Measurements from ENCODE around the gene DENND10.
"Not testable (repeated sequence)": the region's sequence is repeated elsewhere in the genome, so short reads cannot be mapped to it uniquely, and the experiment has no call there.

DENND10 gene, protein sequence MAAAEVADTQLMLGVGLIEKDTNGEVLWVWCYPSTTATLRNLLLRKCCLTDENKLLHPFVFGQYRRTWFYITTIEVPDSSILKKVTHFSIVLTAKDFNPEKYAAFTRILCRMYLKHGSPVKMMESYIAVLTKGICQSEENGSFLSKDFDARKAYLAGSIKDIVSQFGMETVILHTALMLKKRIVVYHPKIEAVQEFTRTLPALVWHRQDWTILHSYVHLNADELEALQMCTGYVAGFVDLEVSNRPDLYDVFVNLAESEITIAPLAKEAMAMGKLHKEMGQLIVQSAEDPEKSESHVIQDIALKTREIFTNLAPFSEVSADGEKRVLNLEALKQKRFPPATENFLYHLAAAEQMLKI

DNA sequence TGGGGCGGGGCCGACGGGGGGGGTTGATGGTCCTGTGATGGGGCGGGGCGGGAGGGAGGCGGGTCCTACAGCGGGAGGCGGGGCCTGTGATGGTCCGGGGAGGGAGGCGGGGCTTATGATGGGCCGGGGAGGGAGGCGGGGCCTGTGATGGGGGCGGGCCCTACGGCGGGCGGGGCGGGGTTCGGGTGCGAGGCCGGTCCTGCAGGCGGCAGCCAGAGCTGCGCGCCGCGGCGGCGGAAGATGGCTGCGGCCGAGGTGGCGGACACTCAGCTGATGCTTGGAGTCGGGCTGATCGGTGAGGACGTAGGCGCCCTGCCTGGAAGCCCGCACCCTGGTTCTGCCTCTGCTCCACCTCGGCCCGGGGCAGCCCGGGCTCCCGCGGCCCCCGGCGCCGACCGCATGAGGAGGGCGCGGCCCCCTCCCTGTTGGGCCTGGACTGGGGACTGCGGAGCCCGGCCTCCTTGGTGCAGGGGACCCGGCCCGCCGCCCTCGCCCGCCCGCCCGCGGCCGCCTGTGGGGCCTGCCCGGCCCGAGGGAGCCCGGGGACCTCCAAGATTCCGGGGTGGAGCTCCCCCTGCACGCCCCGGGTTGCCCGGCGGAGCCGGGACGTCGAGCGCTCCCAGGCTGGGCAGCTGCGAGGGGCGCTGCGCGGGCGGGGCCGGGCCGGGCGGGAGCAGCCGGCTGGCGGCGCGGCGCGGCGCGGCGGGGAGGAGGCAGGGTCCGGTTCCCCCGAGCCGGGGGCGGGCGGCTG lies at the start of gene DENND10:
Gene DENND10 (plus strand): TSS at position 211 of the 751 bp plus-strand sequence. CDS start 30 bp downstream, at position 241.
- peak; percentile 92 for DNase-seq

DNA sequence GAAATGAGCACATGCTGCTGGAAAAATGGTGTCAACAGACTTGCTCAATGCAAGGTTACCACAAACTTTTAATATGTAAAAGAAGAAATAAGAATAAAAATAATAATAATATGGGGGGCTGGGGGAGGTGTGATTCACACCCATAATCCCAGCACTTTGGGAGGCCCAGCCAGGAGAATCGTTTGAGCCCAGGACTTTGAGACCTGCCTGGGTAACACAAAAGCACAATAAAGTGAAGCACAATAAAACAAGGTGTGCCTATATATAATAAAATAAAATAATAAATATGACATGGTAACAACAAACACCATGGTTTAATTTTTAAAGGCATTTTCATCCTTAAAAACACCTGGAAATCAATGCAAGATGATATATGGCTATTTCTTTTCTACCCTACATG lies 48.4 kb upstream of the DENND10 start:
- no peak for DNase-seq

DNA sequence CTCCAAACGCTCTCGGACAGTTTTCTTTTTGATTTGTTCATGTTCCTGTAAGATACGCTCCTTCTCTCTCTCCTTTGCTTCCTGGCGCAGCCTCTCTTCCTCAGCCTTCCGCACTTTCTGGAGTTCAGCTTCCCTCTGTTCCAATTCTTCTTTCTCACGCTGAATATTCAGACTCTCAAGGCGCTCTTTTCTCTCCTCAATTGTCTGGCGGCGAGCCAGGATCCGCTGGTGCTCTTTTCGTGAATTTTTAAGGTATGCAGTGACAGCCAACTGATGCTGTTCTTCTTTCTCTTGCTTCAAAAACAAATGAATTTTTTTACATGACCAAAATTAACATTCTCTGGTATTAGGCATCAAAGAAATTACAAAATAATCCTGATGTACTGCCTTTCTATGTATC lies 45.9 kb upstream of the DENND10 start:
- no peak for DNase-seq

DNA sequence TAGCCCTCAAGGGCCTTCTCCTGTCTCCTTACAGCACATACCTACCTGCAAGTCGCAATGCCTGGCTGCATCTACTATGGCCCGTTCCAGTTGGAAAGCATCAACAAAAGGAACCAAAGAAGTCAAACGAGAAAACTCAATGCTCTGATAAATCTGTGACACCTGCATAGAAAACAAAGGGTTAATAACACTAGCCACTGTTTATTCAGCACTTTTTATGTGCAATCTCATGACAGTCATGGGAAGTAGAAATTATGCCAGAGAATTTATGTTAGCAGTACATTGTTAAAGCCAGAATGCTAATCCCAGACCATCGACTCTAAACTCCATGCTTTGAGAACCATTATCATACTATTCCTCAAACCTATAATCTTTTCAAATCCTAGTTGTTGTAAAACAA lies 44.4 kb upstream of the DENND10 start:
- no peak for DNase-seq

DNA sequence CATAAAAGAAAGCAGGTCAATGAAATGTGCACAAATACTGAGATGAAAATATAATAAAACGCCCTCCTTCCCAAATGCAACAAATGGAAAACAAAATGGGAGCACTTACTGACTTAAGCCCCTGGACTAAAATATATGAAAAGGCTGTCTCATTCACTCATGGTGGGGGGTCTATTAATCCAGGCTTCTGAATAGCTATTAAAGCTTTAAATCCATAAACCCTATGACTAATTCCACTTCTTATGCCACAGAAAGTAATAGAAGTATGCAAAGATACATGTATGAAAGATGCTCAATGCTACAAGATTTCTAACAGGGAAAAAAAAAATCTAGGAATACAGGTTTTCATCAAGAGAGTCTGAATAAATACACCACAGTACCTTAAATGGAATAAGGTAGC lies 43.8 kb upstream of the DENND10 start:
- no peak for DNase-seq

DNA sequence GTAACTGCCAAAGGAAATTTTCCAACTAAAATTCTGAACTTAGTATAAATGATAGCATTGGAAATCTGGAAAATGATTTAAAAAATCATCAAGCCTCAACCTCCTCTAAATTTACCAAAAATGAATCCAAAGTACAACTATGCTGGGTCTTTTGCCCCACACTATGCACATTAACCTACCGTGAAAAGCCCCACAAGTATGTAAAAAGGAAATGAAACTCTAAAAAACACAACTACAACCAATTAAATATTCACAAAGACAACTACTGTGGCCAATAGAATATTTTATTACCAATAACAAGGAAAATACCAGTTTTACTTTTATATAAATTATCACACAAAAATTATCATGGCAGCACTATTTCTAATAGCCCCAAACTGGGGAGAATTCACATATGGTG lies 42.6 kb upstream of the DENND10 start:
- DNase-seq = no peak

DNA sequence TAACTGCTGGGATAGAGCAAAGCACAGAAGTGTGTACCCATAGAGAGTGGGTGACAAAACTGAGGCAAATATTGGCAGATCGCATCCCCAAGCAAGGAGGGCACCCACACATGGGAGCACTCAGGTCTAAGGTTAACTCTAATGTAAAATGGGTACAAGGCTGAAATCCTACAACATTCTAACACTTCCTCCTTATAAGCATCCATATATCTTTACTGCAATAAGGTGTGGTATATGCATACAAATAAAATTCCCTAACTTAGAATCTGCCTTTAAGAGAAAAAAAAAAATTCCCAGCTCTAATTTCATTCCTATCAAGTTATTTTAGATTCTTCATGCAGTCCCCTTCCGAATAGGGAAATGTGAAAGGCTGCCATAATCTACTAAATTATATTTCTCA lies 42.0 kb upstream of the DENND10 start:
- no peak for DNase-seq

DNA sequence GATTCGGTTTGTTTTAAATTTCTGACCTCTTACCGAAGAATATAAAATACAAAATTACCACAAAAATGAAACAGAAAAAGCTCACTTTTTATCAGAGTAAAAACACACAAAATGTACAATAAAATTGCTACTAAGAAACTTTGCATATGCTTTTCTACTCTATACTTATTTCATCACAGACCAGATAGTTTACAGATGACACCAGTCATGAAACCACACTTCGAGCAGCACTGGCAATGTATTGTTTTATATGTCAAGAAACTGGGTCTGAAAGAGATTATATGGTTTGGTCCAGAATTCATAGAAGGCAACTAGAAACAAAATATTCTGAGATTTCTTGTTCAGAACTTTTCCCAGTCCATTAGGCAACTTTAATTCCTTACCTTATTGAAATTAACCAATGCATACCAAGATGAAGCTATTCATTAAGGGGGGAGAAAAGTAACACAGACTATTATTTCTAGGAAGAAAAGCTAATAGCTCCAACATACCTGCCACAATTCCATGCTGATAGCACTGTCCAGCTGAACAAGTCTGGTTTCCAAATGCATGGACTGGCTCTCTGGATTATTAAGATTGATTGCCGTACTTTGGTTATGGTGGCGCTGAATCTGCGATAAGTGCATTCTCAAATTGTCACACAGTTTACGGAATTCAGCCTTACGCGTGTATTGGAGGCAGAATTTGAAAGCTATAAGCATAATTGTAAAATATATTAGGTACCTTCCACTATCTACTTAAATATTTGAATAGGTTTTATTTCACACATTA lies 33.3 kb upstream of the DENND10 start:
- no peak for DNase-seq

DNA sequence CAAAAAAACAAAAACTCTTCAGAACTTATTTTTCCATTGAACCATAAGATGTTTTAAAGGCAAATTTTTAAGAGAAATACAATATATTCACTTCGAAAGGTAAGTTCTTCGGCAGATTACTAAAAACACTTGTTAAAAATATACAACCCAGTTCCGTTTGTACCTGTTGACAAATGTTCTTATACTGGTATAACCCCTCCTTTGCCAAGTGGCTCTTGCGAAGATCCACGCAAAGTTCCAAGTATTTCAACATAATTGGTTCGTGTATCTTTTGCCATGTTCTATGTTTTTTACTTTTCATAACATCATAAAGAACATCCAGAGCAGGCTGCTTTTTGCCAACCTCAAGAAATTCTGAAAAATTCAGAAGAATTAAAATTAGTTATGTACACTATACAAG lies 30.3 kb upstream of the DENND10 start:
- DNase-seq = no peak

DNA sequence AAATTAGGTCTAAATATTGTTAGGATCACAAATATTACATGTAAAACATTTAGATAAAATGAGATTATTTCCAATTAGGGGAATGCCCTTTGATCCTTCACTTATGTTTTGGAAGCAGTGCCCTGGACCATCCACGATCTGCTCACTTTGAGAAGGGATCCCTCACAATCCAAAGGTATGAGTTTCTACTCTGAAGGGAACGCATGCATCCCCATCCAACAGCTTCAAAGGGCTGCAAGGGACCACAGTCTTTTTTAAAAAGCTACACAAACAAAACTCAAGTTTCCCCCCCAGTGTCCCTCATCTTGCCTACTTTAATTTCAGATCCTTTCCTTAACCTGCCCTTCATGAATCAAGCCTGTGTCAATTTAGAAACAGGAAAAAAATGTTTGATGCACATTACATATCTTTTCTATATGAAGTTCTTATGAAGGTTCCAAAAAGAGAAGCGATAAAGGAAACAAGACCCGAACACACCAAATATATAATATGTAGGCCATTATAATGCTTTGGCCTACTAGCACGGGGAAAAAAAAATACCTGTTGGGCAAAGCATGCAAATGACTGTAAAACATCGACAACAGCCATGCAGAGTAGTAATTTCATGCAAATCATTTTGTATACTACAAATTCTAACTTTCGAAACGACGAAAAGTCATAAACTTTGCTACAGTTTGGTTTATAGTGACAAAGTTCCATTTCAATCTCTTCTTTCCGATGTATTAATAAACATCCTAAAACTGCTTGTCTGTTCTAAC lies 25.3 kb upstream of the DENND10 start:
- no peak for DNase-seq

DNA sequence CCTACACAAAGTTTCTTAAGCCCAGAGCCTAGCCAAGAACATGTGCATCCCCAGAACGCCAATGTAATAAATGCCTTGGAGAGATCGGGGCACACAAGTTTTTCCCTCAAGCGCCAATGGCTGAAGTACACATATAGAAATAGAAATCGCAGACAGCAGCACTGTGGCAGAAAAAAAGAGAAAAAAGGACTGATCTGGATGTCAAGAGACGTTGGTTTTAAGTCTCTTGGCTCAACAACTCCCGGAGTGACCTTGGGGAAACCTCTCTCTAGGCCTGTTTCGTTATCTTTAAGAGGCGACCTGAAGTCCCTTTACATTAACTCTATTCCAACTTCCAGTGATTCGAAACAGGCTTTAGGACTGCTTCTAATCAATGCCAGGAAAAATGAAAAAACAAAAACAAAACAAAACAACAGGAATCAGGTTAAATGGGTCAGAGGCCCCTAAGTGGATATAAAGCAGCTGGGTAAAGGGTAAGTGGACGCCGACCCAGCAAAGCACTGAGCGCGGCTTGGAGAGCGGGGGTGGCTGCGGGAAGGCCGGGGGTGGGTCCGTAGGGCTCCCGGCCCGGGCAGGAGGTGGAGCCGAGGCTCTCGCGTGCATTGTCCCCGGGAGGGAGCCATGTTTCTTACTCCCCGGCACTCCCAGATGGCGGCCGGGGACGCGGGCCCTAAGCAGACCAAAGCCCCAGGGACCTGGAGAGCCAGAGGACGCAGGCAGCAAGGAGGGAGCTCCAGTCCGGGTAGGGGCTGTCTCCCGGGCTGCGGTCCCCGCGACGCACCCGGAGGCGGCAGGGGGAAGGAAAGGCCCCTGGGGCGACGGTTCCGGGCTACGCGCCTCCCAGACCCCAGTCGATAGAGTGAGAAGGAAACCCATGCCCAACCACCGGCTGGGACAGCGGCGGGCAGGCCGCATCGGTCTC lies 24.1 kb upstream of the DENND10 start:
- DNase-seq = peak; percentile 79

DNA sequence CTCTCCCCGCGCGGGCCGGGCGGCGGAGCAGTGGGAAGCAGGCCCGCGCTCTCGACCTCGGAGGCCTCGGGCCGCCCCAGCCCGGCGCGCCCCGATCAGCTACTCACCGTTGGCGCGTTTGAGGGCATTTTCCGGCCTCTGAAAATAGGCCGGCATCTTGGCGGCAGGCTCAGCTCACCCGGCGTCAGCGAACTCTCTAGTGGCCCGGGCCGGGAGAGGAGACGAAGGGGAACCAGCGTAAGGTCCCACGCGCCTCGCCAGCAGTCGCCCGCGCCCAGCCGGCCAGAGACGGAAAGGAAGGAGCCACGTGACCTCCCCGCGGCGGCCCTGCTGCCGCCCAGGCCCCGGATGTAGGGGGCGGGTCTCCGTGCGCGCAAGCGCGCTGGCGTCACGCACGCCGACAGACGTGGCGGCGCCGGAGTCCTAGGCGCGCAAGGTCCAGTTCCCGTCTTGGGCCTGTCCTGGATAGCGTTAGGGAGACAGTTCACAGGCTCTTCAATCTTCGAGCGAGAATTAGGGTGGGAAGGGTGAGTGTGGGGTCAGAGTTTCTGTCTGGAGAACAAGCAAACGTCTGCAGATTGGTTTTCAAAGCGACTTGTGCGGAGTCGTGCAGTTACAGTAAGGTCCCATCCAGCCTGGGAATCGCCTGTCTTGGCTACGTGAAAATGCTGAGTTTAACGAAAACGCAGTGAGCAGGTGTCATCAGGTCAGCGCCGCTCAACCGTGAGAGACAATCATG lies 23.2 kb upstream of the DENND10 start, which contains the start of gene EIF3A:
Gene EIF3A (minus strand): TSS at position 297 of the 739 bp plus-strand sequence. CDS start 141 bp downstream, at position 156.
- DNase-seq = peak; percentile 95

DNA sequence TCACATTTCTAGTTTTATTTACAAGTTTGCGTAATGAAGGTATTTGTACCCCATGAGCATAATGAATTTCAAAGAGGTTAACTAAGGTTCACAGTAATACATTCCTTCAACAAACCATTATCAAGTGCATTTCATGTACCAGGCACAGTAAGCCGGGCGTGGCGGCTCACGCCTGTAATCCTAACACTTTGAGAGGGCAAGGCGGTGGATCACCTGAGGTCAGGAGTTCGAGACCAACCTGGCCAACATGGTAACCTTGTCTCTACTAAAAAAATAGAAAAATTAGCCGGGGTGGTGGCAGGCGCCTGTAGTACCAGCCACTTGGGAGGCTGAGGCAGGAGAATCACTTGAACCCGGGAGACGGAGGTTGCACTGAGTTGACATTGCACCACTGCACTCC lies 19.0 kb upstream of the DENND10 start:
- no peak for DNase-seq

DNA sequence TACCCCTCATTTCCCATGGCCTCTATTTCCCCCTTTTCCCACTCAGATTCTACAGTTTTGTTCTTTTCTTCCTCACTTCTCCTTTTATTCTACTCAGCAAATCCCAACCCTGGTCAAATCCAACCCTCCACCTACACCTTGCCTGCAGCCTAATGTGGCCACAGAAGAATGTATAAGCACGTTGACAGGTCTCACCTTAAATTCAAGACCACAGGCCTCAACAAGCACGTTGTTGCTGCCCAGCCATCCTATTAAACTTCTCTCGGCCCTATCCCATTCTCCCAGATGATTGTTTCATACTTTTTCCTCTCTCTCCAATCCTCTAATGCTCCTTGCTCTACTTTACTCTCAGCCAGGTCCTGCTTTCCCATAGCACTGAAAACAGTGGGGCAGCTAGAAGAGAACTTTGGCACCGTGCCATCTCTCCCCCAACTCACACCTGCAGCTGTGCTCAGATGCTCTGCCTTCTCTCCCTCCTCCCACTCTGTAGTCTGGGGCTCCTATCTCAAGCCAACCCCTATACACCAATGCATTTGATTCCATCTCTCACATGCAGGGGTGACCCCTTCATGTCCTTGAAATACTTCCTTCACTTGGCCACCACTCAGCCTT lies 16.5 kb upstream of the DENND10 start:
- DNase-seq = no peak

DNA sequence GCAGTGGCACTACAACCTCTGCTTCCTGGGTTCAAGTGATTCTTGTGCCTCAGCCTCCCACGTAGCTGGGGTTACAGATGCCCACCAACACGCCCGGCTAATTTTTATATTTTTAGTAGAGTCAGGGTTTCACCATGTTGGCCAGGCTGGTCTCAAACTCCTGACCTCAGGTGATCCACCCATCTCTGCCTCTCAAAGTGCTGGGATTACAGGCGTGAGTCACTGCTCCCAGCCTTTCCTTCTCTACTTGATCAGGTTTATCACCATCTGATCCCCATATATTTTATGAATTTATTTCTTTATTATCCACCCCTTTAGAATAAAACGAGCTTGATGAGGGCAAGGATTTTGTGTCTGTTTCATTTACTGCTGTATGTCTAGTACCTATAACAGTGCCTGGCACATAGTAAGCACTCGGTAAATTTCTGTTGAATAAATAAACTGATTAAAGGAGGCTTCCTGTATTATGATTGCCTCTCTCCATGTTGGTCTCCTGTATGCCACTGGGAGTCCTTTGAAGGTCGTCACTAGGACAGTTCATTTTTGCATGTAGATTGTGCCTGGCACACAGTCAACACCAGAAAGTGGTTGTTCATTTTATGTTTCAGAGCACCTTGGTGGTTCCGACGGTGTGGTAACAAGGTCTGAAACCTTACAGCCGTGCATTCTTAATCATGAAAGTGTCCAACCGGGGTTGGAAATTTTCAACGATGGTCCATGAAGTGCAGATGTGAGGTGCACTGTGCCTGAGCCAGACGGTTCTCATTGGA lies 13.7 kb upstream of the DENND10 start:
- no peak for DNase-seq

DNA sequence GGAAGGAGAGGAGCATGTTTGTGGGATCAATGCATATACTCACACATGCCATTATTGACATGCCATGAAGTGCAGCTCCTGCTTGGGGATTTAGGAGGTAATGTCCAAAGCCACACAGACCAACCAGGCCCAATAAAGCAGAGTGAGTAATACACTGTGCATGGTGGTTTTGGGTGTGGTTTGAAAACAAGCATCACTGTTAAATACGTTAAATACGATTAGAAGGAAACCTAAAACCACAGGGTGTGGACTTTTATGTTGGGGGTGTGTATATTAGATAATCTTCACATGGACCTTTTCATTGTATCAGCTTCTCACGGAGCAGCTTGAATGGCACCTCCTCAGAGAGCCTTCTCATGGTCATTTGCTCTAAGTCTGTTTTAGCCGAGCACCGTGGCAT lies 12.9 kb upstream of the DENND10 start:
- no peak for DNase-seq

DNA sequence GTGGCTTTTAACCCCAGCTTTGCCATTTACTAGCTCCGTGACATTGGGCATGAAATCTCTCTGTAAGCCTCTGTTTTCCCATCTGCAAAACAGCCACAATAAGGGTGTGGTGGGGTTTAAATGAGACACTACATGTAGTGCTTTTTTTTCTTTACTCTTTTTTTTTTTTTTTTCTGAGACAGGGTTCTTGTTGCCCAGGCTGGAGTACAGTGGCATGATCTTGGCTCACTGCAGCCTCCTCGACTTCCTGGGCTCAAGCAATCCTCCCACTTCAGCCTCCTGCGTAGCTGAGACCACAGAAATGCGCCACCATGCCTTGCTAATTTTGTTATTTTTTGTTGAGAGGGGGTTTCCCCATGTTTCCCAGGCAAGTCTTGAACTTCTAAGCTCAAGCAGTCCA lies 8.3 kb upstream of the DENND10 start:
- DNase-seq = no peak

DNA sequence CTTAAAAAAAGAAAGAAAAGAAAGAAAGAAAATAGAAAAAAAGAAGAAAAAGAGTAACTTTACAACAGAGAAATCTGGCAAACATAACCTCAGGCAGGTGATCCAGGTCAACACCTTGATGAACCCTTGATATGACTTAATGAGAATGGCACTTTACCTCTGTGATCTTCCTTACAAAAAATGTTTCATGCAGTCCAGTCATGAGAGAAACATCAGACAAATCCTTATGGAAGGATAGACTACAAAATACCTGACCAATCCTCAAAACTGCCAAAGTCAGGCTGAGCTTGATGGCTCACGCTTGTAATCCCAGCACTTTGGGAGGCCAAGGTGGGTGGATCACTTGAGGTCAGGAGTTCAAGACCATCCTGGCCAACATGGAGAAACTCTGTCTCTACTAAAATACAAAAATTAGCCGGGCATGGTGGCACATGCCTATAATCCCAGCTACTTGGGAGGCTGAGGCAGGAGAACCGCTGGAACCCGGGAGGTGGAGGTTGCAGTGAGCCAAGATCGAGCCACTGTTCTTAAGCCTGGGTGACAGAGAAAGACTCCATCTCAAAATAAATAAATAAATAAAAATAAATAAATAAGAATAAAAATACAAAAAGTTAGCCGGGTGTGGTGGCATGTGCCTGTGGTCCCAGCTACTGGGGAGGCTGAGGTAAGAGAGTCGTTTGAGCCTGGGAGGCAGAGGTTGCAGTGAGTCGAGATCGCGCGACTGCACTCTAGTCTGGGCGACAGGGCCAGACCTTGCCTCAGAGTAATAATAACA lies 7.1 kb upstream of the DENND10 start:
- not testable (repeated sequence) for DNase-seq

DNA sequence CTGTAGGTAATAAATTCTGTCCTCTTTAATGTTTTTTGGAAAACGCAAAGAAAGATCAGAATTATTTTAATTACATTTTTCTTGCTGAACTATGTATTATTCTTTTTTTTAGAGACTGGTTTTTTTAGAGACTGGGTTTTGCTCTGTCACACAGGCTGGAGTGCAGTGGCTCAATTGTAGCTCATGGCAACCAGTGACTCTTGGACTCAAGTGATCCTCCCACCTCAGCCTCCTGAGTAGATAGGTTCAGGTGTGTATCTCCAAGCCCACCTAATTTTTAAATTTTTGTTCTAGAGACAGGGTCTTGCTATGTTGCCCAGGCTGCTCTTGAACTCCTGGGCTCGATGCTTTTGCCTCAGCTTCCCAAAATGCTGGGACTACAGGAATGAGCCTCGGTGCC lies 5.3 kb upstream of the DENND10 start:
- DNase-seq = no peak
